Naive B cell (primary cell): ENCODE measurements around the gene NDST1. TPM values are rescaled to one million over a fixed set of nuclear protein-coding genes. Genes with fewer than 3 reads are reported as not detected.
A peak's percentile ranks its signal among the peaks of the same experiment; 100 is the strongest.

ENCODE experiments used
- ATAC-seq, 2 donors: fragments of 150-1000 bp; cut with Tn5 transposase; 2 replicates each; pipeline ENCODE4 v1.10.0; 2021; ENCODE audit warnings: low read depth in 2 of 2, mild to moderate bottlenecking in 2 of 2, moderate library complexity in 2 of 2
- DNase-seq: peaks from one replicate; pipeline ENCODE4 v3.0.0; 2022
- H3K27ac Mint-ChIP-seq, 6 donors: one replicate each; pipeline ENCODE4 v1.8.0; 2020 to 2022; ENCODE audit warnings: mild to moderate bottlenecking in 6 of 6, mixed read lengths in 6 of 6, moderate library complexity in 5 of 6, inconsistent platforms in 2 of 6
- H3K27me3 Mint-ChIP-seq, 3 donors: one replicate each; pipeline ENCODE4 v1.8.0; 2021 to 2022; ENCODE audit warnings: mixed read lengths in 3 of 3, mild to moderate bottlenecking in 1 of 3
- H3K36me3 Mint-ChIP-seq, 2 donors: one replicate each; pipeline ENCODE4 v1.8.0; 2020 to 2022; ENCODE audit warnings: mixed read lengths in 2 of 2, inconsistent platforms in 1 of 2, mild to moderate bottlenecking in 1 of 2
- H3K4me1 Mint-ChIP-seq, 3 donors: one replicate each; pipeline ENCODE4 v1.8.0; 2020 to 2022; ENCODE audit warnings: mixed read lengths in 3 of 3, inconsistent platforms in 1 of 3, mild to moderate bottlenecking in 1 of 3, moderate library complexity in 1 of 3
- H3K4me3 Mint-ChIP-seq, 8 donors: one replicate each; pipeline ENCODE4 v1.8.0; 2020 to 2022; ENCODE audit warnings: mild to moderate bottlenecking in 8 of 8, mixed read lengths in 8 of 8, moderate library complexity in 8 of 8, inconsistent platforms in 2 of 8
- H3K9me3 Mint-ChIP-seq, 7 donors: one replicate each; pipeline ENCODE4 v1.8.0; 2020 to 2022; ENCODE audit warnings: mixed read lengths in 7 of 7, mild to moderate bottlenecking in 5 of 7, inconsistent platforms in 2 of 7, moderate library complexity in 1 of 7
- polyA plus RNA-seq, 6 donors: library from polyadenylated mRNA; unstranded; fragments of 300-500 nt; fragmentation: Illumina TruSeq; gene quantifications; one replicate each; pipeline ENCODE4 v1.2.3, GENCODE V29; 2021; ENCODE audit warnings: low read depth in 6 of 6

Gene NDST1
- polyA plus RNA-seq, 6 donors from 2014 or later = 0.38 to 1.8 (median 0.73) TPM

DNA sequence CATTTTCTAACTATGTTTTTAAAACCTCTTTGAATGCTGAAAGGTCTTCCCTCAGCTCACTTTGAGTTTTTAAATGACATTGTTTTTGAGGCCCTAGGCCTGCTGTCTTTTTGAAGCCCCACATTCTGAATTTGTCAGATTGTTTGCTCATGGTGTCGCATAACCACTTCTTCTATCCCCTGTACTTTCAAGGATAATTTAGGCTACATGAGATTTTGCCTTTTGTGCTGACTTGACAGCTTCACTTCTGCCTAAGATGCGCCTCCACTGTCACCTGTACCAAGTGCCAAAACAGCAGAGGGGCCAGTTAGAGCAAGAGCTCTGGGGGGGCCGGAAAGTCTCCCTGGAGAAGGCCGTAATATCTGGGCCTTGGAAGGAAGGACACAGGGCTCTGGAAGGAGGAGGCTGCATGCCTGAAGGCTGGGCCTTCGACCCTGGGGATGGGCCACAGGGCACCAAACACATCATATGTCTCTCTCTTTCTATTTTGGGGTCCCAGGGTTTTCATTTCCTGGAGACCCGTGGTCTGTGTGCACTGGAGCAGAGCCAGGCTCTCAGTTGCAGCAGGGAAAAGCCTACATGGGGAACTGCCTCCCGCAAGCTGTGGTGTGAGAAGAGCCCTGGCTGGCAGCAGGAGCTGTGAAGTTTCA is 49.1 kb downstream of the NDST1 start:
- no peaks in the 10 kb centered on the region for H3K36me3 Mint-ChIP-seq
- ATAC-seq = no peak
- H3K4me3 Mint-ChIP-seq = peak overlapping the region in 1 of 8 donors; percentile 23
- H3K9me3 Mint-ChIP-seq = no peaks in the 10 kb centered on the region
- peak overlapping the region in 2 of 6 donors; percentile 50 to 52 for H3K27ac Mint-ChIP-seq
- H3K4me1 Mint-ChIP-seq = peaks cover 3 to 10% (median 10%) of the 10 kb centered on the region in 3 donors
- no peak for DNase-seq
- H3K27me3 Mint-ChIP-seq = no peaks in the 10 kb centered on the region

DNA sequence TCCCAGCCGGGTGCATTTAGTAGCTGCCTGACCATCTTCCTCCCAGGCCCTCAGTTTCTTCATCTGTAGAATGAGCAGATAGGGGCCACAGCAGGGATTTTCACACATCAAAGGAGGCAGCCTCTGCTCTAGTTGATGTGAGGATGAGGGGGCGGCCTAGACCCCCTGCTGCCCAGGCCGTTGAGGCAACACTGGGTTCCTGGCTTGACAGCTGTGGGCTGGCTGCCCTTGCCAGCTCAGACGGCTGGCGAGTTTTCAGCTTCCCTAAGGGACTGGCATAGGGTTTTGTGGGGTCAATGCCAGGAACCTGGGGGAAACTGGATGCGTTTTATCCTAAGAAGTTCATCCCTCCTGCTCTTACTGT is 49.6 kb downstream of the NDST1 start:
- Mint-ChIP-seq H3K4me3 (no peak overlapping the region), H3K27ac (no peak overlapping the region), H3K27me3 (no peaks in the 10 kb centered on the region), H3K36me3 (no peaks in the 10 kb centered on the region), H3K4me1 (peaks cover 3 to 10% (median 10%) of the 10 kb centered on the region in 3 donors), H3K9me3 (peaks cover 0 to under 1% (median 0%) of the 10 kb centered on the region in 7 donors)
- DNase-seq = no peak
- ATAC-seq = no peak

DNA sequence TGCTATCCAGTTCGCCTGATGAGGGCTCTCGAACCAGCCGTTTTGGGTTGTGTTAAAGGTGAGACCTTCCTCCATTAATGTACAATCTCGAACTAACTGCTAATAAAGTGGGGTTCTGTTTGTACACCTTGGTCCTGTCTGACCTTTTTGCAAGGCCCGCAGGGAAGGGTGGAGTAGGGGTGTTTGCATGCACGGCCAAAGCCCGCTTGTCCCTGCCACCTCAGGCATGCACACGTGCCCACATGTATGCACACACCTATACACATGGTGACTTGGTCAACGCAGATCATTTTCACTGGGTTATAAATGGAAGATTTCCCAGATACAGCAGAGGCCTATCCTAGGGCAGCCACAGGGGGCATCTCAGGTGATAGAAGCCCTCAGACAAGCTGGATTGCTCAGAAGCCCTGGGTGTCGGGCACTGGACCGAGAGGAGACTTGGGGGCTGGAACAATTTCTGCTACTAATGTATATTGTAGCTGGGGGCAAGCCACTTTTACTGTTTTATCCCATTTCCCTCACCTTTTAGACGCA is 50.2 kb downstream of the NDST1 start:
- H3K9me3 Mint-ChIP-seq = peaks cover 0 to 4% (median 0%) of the 10 kb centered on the region in 7 donors
- ATAC-seq = no peak
- H3K4me3 Mint-ChIP-seq = no peak overlapping the region
- no peaks in the 10 kb centered on the region for H3K36me3 Mint-ChIP-seq
- H3K4me1 Mint-ChIP-seq = peaks cover 3 to 10% (median 10%) of the 10 kb centered on the region in 3 donors
- H3K27ac Mint-ChIP-seq = no peak overlapping the region
- H3K27me3 Mint-ChIP-seq = no peaks in the 10 kb centered on the region
- no peak for DNase-seq

DNA sequence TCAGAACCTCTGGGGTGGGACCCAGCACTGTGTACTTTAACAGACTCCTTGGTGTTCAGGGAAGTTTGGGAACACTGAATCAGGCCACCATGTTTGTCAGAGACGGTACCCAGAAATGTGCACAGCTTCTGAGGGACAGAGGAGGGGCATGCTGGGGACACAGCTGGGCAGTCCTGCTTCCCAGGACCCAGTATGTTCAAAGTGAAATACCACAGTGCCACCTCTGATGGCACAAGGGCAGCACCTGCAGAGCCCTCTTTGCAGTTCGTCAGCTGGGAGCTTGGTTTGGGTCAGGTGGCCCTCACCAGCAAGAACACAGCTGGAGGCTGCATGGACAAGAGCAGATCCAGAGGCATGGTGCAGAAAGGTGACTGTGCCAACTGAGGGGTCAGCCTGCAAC is 51.2 kb downstream of the NDST1 start:
- Mint-ChIP-seq H3K9me3 (peaks cover 0 to 4% (median 0%) of the 10 kb centered on the region in 7 donors), H3K4me3 (no peak overlapping the region), H3K4me1 (peaks cover 3 to 10% (median 10%) of the 10 kb centered on the region in 3 donors), H3K36me3 (no peaks in the 10 kb centered on the region), H3K27me3 (no peaks in the 10 kb centered on the region), H3K27ac (no peak overlapping the region)
- DNase-seq (no peak), ATAC-seq (no peak)

DNA sequence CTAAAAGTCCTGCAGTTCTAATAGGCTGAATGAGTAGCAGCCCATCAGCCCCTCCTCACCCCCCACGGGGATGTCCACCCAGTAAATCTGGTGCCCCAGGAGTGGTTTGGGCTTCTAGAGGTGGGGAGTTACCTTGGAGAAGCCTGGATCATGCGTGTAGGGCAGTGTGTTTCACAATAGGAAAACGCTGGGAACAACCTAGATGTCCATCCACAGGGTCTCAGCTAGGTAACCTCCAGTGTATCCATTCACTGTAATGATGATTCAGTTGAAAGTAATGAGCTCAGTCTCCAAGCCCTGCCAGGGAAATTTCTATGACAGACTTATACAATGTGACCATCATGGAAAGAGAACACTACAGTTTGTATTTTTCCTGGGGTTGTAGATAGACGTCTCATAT is 51.8 kb downstream of the NDST1 start:
- DNase-seq (no peak), ATAC-seq (no peak)
- H3K4me1 Mint-ChIP-seq = peaks cover 3 to 10% (median 10%) of the 10 kb centered on the region in 3 donors
- H3K27me3 Mint-ChIP-seq = no peaks in the 10 kb centered on the region
- no peaks in the 10 kb centered on the region for H3K36me3 Mint-ChIP-seq
- peaks cover 0 to 4% (median 0%) of the 10 kb centered on the region in 7 donors for H3K9me3 Mint-ChIP-seq
- H3K4me3 Mint-ChIP-seq = no peak overlapping the region
- H3K27ac Mint-ChIP-seq = no peak overlapping the region

DNA sequence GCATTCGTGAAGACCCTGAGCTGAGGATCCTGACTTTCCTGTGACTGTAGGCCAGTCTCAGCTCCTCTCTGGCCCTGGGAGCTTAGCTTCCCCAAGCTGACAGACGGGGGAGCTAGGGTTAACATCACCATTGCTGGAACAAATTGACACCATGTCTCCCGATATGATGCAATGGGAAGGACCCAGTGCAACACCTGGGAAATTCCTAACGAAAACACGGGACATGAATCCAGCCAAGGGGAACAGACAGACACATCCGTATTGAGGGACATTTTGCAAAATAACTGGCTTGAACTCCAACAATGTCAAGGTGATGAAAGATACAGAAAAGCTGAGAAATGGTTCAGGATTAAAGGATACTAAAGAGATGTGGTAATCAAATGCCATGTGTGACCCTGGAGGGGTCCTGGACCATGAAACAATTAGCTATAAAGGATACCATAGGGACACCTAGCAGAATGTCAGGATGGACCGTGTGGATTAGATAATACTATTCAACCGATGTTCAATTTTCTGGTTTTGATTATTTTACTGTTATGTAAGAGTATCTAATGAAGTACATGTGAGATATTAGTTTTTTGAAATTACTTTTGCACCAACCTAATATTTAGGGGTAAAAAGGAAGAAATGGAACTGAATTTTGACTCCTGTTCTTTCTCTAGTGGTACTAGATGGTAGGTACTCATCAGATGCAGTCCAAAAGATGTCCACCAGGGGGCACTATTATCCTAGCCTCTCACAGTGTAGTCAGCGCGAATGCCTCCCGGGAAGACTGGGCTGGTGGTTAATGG is 52.7 kb downstream of the NDST1 start:
- ATAC-seq (peak; percentile 99), DNase-seq (peak; percentile 74)
- Mint-ChIP-seq H3K27me3 (no peaks in the 10 kb centered on the region), H3K36me3 (no peaks in the 10 kb centered on the region), H3K27ac (peak overlapping the region in 1 of 6 donors; percentile 24), H3K4me1 (peaks cover 3 to 10% (median 10%) of the 10 kb centered on the region in 3 donors), H3K9me3 (peaks cover 0 to 4% (median 0%) of the 10 kb centered on the region in 7 donors), H3K4me3 (no peak overlapping the region)

DNA sequence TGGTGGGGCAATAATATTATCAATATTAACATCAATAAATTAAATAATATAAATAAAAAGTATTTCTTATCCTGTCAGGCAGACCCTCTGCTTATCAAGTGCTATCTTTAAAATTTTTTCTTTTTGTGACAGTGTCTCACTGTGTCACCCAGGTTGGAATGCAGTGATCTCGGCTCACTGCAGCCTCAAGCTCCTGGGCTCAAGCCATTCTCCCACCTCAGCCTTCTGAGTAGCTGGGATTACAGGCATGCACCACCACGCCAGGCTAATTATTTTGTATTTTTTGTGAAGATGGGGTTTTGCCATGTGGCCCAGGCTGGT is 53.2 kb downstream of the NDST1 start:
- H3K4me3 Mint-ChIP-seq = no peak overlapping the region
- ATAC-seq (peak; percentile 11 to 16), DNase-seq (no peak)
- no peaks in the 10 kb centered on the region for H3K27me3 Mint-ChIP-seq
- H3K36me3 Mint-ChIP-seq = no peaks in the 10 kb centered on the region
- no peak overlapping the region for H3K27ac Mint-ChIP-seq
- H3K4me1 Mint-ChIP-seq = peaks cover 3 to 10% (median 10%) of the 10 kb centered on the region in 3 donors
- H3K9me3 Mint-ChIP-seq = peaks cover 0 to 4% (median 0%) of the 10 kb centered on the region in 7 donors

DNA sequence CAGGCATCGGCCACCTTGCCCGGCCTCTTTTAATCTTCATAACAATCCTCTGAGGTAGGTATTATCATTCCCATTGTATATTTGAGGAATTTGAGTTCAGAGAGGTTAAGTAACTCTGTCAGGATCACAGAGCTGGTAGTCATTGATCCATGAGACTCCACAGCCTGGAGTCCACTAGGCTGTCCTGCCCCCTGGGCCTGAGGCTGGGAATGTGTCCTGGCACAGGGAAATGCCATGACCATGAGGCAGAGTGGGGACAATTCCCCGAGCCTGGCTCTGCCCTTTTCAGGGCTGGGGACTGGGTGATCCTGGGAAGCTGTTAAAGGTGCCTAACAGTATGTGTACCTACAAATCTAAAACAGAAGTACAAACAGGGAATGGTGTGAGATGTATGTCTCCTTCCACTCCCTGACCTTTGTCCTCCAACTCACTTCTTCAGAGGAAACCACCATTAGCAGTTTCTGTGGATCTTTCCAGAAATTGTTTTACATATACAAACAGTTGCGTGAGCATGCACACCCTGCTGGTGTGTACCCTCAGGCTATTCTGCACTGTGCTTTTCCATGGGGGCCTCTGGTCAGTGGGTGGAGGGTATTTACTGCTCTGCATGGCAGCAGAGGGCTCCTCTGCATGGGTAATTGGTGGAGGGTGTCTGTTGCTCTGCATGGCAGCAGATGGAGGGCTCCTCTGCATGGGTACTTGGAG is 53.8 kb downstream of the NDST1 start:
- H3K27ac Mint-ChIP-seq = peak overlapping the region in 1 of 6 donors; percentile 59
- DNase-seq (no peak), ATAC-seq (no peak)
- no peaks in the 10 kb centered on the region for H3K27me3 Mint-ChIP-seq
- H3K4me1 Mint-ChIP-seq = peaks cover 3 to 10% (median 10%) of the 10 kb centered on the region in 3 donors
- H3K36me3 Mint-ChIP-seq = no peaks in the 10 kb centered on the region
- no peak overlapping the region for H3K4me3 Mint-ChIP-seq
- peaks cover 0 to 4% (median 0%) of the 10 kb centered on the region in 7 donors for H3K9me3 Mint-ChIP-seq

DNA sequence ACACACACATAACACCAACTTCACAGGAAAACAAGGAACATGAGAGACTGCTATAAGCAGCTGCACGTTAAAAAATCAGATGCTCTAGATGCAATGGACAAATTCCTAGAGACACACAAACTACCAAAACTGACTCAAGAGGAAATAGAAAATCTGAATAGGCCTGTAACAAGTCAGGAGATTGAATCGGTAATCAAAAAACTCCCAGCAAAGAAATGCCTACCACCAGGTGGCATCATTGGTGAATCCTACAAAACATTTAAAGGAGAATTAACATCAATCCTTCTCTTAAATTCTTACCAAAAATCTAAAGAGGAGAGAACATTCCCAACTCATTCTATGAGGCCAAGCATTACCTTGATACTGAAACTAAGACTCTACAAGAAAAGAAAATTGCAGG is 54.9 kb downstream of the NDST1 start:
- Mint-ChIP-seq H3K27ac (no peak overlapping the region), H3K36me3 (no peaks in the 10 kb centered on the region), H3K9me3 (peaks cover 0 to 4% (median 0%) of the 10 kb centered on the region in 7 donors), H3K4me3 (no peak overlapping the region), H3K4me1 (no peaks in the 10 kb centered on the region), H3K27me3 (no peaks in the 10 kb centered on the region)
- DNase-seq (peak; percentile 10), ATAC-seq (no peak)

DNA sequence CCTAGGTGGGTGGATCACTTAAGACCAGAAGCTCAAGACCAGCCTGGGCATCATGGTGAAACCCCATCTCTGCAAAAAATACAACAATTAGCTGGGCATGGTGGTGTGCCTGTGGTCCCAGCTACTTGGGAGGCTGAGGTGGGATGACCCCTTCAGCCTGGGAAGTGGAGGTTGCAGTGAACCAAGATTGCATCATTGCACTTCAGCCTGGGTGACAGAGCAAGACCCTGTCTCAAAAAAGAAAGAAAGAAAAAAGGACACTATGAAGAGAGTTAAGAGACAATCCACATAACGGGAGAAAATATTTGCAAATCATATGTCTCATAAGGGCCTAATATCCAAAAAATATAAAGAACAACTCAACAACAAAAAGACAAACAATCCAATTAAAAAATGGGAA is 57.9 kb downstream of the NDST1 start:
- no peaks in the 10 kb centered on the region for H3K27me3 Mint-ChIP-seq
- no peak overlapping the region for H3K4me3 Mint-ChIP-seq
- peaks cover 0 to 4% (median 0%) of the 10 kb centered on the region in 7 donors for H3K9me3 Mint-ChIP-seq
- ATAC-seq = no peak
- H3K4me1 Mint-ChIP-seq = no peaks in the 10 kb centered on the region
- no peaks in the 10 kb centered on the region for H3K36me3 Mint-ChIP-seq
- DNase-seq = no peak
- H3K27ac Mint-ChIP-seq = no peak overlapping the region

DNA sequence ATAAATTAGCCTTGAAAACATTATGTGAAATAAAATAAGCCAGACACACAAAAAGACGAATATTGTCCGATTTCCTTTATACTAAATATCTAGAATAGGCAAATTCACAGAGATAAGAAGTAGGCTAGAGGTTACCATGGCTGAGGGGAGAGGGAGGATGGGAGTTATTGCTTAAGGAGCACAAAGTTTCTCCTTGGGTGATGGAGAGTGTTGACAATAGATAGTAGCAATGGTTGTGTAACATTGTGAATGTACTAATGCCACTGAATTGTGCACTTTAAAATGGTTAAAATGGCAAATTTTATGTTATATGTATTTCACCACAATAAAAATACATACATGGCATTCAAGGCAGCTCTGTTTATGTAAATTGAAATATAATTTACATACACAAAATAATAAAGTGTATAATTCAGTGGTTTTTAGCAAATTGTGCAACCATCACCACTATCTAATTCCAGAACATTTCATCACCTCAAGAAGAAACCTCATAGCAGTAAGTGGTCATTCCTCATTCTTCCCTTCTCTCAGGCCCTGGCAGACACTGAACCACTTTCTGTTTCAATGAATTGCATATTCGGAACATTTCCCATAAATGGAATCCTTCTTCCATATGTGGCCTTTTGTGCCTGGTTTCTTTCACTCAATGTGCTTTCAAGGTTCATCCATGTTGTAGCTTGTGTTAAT is 59.2 kb downstream of the NDST1 start:
- ATAC-seq (no peak), DNase-seq (no peak)
- Mint-ChIP-seq H3K4me3 (no peak overlapping the region), H3K4me1 (no peaks in the 10 kb centered on the region), H3K36me3 (no peaks in the 10 kb centered on the region), H3K9me3 (peaks cover 0 to 4% (median 0%) of the 10 kb centered on the region in 7 donors), H3K27ac (peak overlapping the region in 1 of 6 donors; percentile 58), H3K27me3 (no peaks in the 10 kb centered on the region)

DNA sequence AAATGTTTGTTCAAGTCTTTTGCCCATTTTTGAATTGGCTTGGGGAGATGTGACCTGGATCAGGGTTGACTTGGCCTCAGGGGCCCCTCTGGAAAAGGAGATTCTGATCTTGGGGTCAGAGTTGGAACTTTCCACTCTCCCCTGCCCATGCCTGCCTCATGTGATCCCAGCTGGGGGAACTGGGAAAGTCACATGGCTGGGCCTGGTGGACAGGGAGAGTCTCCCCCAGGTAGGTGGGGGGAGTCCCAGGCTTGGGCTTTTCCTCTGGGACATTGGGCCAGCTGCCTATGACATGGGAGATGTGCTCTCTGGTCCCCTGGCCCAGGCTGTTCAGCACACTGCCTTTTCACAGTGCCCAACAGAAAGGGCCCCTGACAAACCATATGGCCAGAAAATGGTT is 60.7 kb downstream of the NDST1 start:
- Mint-ChIP-seq H3K4me3 (no peak overlapping the region), H3K9me3 (no peaks in the 10 kb centered on the region), H3K36me3 (no peaks in the 10 kb centered on the region), H3K27me3 (no peaks in the 10 kb centered on the region), H3K4me1 (no peaks in the 10 kb centered on the region), H3K27ac (peak overlapping the region in 1 of 6 donors; percentile 5)
- DNase-seq (no peak), ATAC-seq (no peak)

DNA sequence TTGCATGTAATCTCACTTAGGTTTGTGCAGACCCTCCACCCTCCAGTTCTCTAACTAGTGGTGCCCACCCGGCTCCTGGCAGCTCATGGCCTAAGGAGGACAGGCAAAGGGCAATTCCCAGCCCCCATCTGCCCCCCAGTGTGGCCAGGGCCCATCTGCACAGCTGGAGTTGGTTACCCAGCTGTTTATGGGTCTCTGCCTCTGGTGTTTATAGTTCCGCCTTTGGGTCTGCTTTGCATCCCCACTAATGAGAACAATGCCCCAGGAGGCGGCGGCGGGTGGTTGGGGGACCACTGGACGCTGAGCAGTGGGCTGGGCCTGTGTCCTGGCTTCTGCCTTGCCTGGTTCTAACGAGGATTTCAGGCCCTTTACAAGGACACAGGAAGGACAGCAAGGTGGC is 62.4 kb downstream of the NDST1 start:
- Mint-ChIP-seq H3K4me1 (no peaks in the 10 kb centered on the region), H3K4me3 (no peak overlapping the region), H3K36me3 (no peaks in the 10 kb centered on the region), H3K27me3 (no peaks in the 10 kb centered on the region), H3K9me3 (no peaks in the 10 kb centered on the region), H3K27ac (peak overlapping the region in 1 of 6 donors; percentile 5)
- no peak for ATAC-seq
- no peak for DNase-seq
